NK-92 treated with Interleukin-12 subunit alpha and Interleukin-12 subunit beta, amount 100 ng/mL, for 24 hours (cell line): ENCODE results near the gene ACP5.
"Not testable (repeated sequence)": the region's sequence is repeated elsewhere in the genome, so short reads cannot be mapped to it uniquely, and the experiment has no call there.

ENCODE experiments used
- DNase-seq: peaks from one replicate; lab custom pipeline; 2025; lab: John Stamatoyannopoulos, UW

Gene ACP5

DNA sequence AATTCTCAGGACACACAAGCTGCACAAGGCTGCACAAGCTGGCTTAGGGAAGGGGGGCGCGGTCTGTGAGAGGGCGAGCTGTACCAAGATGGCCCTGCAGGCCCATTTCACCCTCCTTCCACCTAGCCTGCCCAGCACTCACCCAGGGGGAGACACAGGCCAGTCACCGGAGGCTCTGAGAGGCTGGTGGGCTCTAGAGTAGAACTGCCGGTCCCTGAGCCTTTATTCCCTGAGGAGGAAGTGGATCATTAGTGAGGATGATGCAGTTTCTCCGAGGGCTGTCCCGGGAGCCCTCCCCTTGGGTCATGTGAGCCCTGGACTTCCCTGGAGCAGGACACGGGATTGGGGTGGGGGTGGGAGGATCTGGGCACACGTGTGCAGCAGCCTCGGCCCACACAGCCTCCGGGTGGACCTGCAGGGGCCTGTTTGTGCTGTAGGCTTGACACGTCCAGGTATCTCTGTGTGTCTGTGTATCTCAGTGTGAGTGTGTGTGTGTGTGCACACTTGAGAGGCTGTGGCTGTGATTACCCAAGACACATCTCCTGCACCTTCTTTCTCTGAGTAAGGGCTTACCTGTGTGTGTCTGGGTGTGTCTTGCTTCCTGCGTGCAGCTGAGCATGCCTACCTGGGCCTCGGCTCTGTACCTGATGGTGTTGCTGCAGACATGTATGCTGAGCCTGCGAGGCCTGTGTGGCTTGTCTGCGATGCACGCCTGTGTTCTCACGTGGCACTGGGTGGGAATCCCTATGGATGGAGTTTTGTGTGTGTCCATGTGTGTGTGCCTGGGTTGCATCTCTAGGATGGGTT is at the start of gene ACP5:
ACP5 (minus strand) TSS at position 195 of the 807 bp plus-strand sequence. CDS start 328 bp downstream, outside the sequence.
- no peak for DNase-seq

DNA sequence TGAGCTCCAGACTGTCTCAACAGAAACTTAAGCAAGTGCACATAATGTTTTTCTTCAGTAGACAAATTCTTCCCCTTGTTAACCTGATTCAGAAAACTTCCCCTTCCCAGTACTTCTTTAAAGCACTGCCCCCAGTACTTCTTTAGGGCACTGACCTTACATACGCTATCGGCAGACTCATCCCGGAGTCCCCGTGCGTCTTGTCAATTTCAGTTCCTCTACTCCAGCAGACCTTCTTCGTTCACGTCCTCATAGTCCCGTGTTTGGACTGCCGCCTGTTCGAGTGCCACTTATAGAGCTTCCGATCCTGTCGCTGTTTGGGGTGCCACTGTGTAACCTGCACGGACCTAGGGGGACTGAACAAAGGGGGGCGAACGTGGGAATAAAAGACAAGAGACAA is 48.8 kb upstream of the ACP5 start:
- no peak for DNase-seq

DNA sequence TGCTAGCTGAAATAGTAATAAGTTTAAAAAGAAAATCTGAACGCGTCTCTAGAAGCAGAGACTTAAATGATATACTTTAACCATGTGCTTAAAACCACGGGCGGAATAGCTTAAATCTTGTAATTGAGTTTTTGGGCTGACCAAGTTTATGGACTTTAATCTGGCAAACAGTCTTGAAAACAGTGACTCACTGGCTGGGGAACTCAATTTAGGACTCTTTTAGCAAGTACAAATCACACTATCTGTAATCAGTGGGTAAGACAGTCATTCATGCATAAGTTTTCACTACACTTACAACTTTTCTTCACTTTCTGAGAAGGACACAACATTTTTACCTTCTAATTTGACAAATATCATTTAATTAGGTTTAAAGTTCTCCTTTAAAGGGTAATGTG is 46.6 kb upstream of the ACP5 start:
- DNase-seq = no peak

GRCh38 chr19:11622401-11622800 is 45.0 kb upstream of the ACP5 start:
- DNase-seq = not testable (repeated sequence)

GRCh38 chr19:11620553-11620952 is 43.1 kb upstream of the ACP5 start:
- no peak for DNase-seq

DNA sequence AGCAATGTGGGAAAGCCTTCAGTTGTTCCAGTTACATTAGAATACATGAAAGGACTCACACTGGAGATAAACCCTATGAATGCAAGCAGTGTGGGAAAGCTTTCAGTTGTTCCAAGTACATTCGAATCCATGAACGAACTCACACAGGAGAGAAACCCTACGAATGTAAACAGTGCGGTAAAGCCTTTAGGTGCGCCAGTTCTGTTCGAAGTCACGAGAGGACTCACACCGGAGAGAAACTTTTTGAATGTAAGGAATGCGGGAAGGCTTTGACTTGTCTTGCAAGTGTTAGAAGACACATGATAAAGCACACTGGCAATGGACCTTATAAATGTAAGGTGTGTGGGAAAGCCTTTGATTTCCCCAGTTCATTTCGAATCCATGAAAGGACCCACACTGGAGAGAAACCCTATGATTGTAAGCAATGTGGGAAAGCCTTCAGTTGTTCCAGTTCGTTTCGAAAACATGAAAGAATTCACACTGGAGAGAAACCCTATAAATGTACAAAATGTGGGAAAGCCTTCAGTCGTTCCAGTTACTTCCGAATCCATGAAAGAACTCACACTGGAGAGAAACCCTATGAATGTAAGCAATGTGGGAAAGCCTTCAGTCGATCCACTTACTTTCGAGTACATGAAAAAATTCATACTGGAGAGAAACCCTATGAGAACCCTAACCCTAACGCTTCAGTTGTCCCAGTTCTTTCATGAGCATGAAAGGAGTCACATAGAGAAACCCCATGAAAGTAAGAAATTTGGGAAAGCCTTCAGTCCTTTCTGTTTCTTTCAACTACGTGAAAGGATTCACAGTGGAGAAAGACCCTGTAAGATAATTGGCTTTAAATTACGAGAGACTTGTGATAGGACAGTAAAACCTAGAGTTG is 40.0 kb upstream of the ACP5 start:
- no peak for DNase-seq

DNA sequence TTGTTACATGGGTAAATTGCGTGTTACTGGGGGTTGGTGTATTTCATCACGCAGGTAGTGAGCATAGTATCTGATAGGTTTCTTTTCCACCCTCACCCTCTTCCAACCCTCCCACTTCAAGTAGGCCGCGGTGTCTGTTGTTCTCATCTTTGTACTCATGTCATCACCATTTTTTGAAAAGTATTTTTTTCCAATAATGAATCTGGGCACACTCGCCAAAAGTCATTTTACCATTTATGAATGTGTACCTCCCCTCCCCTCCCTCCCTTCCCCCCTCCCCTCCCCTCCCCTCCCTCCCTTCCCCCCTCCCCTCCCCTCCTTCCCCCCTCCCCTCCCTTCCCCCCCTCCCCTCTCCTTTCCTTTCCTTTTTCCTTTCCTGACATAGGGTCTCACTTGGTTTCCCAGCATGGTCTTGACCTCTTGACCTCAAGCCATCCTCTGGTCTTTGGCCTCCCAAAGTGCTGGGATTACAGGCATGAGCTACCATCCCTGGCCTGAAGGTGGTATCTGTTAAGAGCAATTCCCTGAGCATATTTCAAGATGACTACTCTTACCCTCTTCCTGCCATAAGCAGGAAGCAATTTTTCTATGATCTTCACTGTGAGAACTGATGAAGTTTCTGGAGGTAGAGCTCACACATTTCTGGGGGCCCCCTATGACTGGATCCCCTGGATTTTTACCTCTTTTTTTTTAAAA is 35.5 kb upstream of the ACP5 start:
- DNase-seq = no peak

DNA sequence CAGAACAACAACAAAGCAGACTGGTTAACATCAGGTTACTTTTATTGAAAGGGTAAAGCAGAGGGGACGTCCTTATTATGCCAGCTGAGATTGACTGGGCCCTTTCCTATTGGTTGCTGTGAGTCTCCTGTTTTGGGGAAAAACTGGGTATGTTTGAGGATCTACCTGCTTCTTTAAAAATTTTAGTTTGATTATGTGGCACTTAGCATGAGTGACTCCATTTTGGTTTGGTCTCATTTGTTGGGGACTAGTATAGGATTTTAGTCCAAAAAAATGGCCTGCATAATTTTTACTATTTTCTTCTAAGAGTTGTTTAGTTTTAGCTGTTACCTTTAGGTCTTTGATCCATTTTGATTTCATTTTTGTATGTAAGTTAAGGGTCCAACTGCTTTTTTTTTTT is 34.3 kb upstream of the ACP5 start:
- no peak for DNase-seq

DNA sequence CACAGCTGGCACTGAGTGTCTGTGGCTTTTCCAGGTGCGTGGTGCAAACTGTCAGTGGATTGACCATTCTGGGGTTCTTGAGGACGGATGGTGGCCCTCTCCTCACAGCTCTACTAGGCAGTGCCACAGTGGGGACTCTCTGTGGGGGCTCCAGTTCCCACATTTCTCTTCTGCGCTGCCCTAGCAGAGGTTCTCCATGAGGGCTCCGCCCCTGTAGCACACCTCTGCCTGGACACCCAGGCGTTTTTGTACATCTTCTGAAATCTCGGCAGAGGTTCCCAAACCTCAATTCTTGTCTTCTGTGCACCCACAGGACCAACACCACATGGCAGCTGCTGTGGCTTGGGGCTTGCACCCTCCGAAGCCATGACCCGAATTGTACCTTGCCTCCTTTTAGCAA is 29.0 kb upstream of the ACP5 start:
- no peak for DNase-seq

DNA sequence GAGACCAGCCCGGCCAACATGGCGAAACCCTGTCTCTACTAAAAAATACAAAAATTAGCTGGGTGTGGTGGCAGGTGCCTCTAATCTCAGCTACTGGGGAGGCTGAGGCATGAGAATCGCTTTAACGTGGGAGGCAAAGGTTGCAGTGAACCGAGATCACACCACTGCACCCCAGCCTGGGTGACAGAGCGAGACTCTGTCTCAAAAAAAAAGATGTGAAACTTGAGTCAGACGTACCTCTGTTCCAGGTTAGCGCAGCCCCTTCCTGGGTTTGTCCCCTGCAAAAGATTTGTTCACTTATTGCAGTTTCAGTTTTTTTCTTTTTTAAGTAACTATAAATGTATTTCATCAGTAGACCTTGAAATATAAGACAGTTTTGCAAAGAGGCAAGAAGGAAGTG is 22.3 kb upstream of the ACP5 start:
- DNase-seq = not testable (repeated sequence)

- no peak for DNase-seq
These were observed 21.3 kb upstream of the ACP5 start for GRCh38 chr19:11598746-11599145.

GRCh38 chr19:11598103-11598483 is 20.6 kb upstream of the ACP5 start:
- DNase-seq = no peak

DNA sequence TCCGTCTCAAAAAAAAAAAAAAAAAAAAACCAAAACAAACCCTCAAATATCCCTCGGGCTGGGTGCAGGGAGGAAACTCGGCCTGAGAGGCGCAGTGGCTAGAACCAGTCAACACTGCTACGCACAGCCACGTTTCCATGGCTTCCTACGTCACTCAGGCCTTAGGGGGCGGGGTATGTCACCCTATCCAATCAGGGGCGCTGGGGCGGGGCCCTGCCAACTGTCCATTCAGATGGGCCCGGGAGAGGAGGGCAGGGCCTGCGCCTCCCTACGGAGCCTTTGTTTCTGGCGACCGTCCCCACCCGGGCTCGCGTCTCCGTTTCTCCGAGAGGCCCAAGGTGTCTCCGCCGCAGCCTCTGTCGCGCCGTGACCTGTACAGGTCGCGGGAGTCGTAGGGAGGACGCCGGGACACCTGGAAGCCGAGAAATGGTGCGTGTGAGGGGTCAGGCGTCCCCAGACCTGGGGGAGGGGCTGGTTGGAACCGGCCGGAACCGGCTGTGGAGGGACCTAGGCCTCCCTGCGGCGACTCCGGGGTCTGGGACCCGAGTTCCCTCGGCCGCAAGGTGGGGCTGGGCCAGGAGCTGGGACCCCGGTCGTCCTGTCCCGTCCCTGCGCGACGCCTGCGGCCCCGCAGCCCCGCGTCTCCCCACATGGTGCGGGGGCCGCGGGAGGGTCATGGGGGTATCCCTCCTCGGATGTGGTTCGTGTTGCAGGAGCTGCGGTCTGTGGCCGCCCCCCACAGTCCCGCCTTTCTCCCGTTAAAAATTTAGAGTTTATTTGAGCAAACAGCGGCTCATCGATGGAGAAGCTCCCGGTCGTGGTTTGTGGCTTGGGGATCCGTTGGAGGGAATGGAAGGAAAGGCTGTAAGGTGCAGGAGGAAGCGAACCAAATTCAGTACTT is 20.0 kb upstream of the ACP5 start, which contains the start of gene ZNF627:
ZNF627 (plus strand) TSS at position 282 of the 901 bp plus-strand sequence; CDS start at position 427, 145 bp downstream.
- peak; percentile 91 for DNase-seq

DNA sequence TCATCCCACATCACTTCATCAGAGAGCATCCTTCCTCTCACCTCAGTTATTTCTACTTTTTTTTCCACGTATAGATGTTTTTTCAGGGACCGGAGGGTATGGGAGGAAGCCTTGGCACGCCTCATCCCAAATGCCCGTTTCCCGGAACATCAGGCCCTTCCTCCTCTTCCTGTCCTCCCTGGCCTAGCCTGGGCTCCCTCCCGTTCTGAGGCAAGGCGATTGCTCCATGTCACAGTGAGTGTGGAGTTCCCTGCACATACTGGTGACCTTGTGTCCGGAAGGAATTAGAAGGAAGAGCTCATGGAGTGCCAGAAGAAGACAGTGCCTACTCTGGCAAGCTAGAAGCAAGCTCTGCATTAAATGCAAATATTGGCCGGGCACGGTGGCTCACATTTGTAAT is 18.7 kb upstream of the ACP5 start:
- DNase-seq = no peak

- DNase-seq = no peak
These were observed 16.6 kb upstream of the ACP5 start for GRCh38 chr19:11594084-11594483.

GRCh38 chr19:11587975-11588631 is 10.7 kb upstream of the ACP5 start:
- no peak for DNase-seq

- DNase-seq = peak; percentile 47
These were observed 10.0 kb upstream of the ACP5 start for GRCh38 chr19:11587302-11587974.

DNA sequence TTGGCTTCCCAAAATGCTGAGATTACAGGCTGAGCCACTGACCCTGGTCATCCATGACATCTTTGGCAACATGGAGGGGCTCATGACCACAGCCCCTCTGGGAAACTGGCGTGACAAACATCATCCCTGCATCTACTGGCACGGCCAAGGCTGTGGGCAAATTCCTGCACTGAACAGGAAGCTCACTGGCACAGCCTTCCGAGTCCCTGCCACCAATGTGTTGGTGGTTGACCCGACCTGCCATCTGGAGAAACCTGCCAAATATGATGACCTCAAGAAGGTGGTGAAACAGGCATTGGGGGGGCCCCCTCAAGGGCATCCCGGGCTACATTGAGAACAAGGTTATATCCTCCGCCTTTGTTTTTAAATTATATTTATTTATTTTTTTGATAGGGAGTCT is 8.9 kb upstream of the ACP5 start:
- DNase-seq = no peak

DNA sequence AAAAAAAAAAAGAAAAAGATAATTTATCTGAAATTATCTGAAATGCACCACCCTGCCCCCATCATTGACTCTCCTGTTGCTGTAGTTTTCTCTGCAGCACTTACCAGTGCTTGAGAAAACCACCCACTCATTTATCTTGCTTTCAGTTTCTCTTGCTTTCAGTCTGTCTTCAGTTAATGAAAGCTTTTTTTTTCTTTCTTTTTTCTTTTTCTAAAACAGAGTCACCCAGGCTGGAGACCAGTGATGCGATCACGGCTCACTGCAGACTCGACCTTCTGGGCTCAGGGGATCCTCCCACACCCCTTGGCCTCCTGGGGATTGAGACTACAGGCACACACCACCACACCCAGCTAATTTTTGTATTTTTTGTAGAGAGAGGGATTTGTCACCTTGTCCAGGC is 4.3 kb upstream of the ACP5 start:
- DNase-seq = peak; percentile 33

- DNase-seq = no peak
These were observed 2.7 kb upstream of the ACP5 start for GRCh38 chr19:11580116-11580515.
